ENCODE results near the gene SBK2.
"Not testable (repeated sequence)": the region's sequence is repeated elsewhere in the genome, so short reads cannot be mapped to it uniquely, and the experiment has no call there.

Gene SBK2, protein sequence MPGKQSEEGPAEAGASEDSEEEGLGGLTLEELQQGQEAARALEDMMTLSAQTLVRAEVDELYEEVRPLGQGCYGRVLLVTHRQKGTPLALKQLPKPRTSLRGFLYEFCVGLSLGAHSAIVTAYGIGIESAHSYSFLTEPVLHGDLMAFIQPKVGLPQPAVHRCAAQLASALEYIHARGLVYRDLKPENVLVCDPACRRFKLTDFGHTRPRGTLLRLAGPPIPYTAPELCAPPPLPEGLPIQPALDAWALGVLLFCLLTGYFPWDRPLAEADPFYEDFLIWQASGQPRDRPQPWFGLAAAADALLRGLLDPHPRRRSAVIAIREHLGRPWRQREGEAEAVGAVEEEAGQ

DNA sequence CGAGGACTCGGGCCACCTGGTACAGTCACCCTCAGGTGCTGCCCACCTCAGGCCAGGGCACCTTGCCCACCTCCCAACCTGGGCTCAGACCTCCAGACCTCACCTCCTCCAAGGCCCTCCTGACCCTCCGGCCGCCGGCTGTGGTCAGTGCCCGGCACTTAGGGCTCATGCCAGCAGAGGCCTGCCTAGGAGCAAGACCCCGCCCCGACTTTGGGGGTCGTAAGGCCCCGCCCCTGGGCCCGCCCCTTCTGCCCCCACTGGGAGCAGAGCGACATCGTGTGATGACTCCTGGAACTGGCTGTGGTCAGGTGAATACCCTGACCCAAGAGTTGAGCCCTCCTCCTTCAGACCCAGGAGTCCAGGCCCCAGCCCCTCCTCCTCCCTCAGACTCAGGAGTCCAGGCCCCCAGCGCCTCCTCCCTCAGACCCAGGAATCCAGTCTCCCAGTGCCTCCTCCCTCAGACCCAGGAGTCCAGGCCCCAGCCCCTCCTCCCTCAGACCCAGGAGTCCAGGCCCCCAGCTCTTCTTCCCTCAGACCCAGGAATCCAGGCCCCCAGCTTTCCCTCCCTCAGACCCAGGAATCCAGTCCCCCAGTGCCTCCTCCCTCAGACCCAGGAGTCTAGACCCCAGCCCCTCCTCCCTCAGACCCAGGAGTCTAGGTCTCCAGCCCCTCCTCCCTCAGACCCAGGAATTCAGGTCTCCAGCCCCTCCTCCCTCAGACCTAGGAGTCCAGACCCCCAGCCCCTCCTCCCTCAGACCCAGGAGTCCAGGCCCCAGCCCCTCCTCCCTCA lies at the start of gene SBK2:
Gene SBK2 (minus strand): TSS at position 183 of the 790 bp plus-strand sequence. CDS start 839 bp downstream, outside the sequence.
- H3K4me1 ChIP-seq (ENCODE audit: control insufficient read depth, insufficient read depth, low read length), result no peaks in the 10 kb centered on the region
- H3K9ac ChIP-seq (ENCODE audit: low read length), result no peak within 1 kb of the TSS
- H3K4me3 ChIP-seq (ENCODE audit: low read length), result no peak within 1 kb of the TSS
- no peaks in the 10 kb centered on the region for H3K27me3 ChIP-seq (ENCODE audit: control insufficient read depth, insufficient read depth, low read length)
- H3K36me3 ChIP-seq (ENCODE audit: control insufficient read depth, insufficient read depth, low read length), result no peaks in the 10 kb centered on the region
- no peak within 1 kb of the TSS for H3K27ac ChIP-seq (ENCODE audit: low read depth, low read length)

DNA sequence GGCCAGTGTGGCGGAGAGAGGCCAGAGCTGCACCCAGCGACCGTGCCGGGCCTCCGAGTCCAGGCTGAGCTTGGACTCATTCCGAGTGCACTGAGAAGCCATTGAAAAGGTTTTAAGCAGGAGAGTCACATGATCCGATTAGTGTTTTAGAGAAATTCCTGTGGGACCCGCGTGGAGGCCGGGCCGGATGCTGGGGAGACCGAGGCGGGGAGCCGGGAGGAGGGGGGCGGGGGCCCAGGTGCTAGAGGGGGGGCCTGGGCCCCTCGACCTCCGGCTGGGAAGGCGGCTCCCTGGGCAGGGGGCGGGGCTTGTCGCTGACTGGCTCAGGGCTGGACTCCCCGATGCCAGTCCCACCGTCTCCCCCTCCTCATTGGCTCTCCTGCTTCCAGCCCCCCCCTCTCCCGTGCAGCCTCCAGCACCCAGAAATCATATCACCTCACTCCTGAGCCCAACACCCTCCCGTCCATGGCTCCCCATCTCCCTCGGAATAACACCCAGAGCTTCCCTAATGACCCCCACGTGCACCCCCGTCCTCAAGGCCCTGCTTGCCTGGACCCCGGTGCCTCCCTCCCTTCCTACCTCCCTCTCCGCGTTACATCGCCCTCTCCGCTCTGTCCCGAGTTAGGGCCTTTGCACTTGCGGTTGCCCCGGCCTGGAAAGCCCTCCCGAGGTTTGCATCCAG lies 48.9 kb upstream of the SBK2 start:
- Histone ChIP-seq H3K27ac (ENCODE audit: low read depth, low read length) (peak overlapping the region; percentile 30), H3K9ac (ENCODE audit: low read length) (no peak overlapping the region)

DNA sequence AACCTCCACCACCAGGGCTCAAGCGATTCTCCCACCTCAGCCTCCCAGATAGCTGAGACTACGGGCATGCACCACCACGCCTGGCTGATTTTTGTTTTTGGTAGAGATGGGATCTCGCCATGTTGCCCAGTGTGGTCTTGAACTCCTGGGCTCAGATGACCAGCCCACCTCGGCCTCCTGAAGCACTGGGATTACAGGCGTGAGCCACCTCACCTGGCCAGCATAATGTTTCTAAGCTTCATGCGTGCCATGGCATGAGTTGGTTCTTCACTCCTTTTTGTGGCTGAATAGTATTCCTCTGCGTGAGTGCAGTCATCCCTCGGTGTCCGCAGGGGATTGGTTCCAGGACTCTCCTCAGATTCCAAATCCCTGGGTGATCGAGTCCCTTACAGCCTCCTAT lies 47.9 kb upstream of the SBK2 start:
- H3K9ac ChIP-seq (ENCODE audit: low read length), result no peak overlapping the region
- H3K4me3 ChIP-seq (ENCODE audit: low read length), result no peak overlapping the region
- H3K36me3 ChIP-seq (ENCODE audit: control insufficient read depth, insufficient read depth, low read length), result no peaks in the 10 kb centered on the region
- H3K4me1 ChIP-seq (ENCODE audit: control insufficient read depth, insufficient read depth, low read length), result no peaks in the 10 kb centered on the region
- H3K27me3 ChIP-seq (ENCODE audit: control insufficient read depth, insufficient read depth, low read length), result no peaks in the 10 kb centered on the region
- no peak overlapping the region for H3K27ac ChIP-seq (ENCODE audit: low read depth, low read length)

More for the DNA sequence above, 48.9 kb upstream of the SBK2 start:
- Histone ChIP-seq H3K4me3 (ENCODE audit: low read length) (peak overlapping the region; percentile 51), H3K36me3 (ENCODE audit: control insufficient read depth, insufficient read depth, low read length) (no peaks in the 10 kb centered on the region), H3K4me1 (ENCODE audit: control insufficient read depth, insufficient read depth, low read length) (no peaks in the 10 kb centered on the region), H3K27me3 (ENCODE audit: control insufficient read depth, insufficient read depth, low read length) (no peaks in the 10 kb centered on the region)

DNA sequence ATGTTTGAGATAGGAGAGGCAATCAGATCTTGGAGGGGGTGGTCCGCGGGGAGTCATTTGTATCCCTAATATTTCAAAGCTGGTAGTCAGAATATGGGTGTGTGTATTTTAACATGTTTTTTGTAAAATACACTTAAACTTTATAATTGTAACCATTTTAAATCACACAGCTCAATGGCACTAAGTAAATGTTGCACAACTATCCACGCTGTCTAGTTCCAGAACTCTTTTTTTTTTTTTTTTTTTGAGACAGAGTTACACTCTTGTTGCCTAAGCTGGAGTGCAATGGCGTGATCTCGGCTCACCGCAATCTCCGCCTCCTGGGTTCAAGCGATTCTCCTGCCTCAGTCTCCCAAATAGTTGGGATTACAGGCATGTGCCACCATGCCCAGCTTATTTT lies 47.0 kb upstream of the SBK2 start:
- not testable (repeated sequence) for H3K27me3 ChIP-seq (ENCODE audit: control insufficient read depth, insufficient read depth, low read length)

DNA sequence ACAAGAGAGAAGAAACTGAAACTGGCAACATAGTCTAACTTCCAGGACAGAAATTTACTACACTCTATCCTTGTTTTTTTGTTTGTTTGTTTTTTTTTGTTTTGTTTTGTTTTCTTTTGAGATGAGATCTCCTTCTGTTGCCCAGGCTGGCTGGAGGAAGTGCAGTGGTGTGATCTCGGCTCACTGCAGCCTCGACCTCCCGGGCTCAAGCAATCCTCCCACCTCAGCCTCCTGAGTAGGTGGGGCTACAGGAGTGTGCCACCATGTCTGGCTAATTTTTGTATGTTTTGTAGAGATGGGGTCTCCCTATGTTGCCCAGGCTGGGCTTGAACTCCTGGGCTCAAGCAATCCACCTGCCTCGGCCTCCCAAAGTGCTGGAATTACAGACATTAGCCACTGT lies 45.4 kb upstream of the SBK2 start:
- not testable (repeated sequence) for H3K4me1 ChIP-seq (ENCODE audit: control insufficient read depth, insufficient read depth, low read length); H3K36me3 ChIP-seq (ENCODE audit: control insufficient read depth, insufficient read depth, low read length); H3K27me3 ChIP-seq (ENCODE audit: control insufficient read depth, insufficient read depth, low read length); H3K27ac ChIP-seq (ENCODE audit: low read depth, low read length); H3K4me3 ChIP-seq (ENCODE audit: low read length); H3K9ac ChIP-seq (ENCODE audit: low read length)

More for the DNA sequence above, 47.0 kb upstream of the SBK2 start:
- not testable (repeated sequence) for H3K27ac ChIP-seq (ENCODE audit: low read depth, low read length); H3K36me3 ChIP-seq (ENCODE audit: control insufficient read depth, insufficient read depth, low read length); H3K9ac ChIP-seq (ENCODE audit: low read length); H3K4me3 ChIP-seq (ENCODE audit: low read length); H3K4me1 ChIP-seq (ENCODE audit: control insufficient read depth, insufficient read depth, low read length)

DNA sequence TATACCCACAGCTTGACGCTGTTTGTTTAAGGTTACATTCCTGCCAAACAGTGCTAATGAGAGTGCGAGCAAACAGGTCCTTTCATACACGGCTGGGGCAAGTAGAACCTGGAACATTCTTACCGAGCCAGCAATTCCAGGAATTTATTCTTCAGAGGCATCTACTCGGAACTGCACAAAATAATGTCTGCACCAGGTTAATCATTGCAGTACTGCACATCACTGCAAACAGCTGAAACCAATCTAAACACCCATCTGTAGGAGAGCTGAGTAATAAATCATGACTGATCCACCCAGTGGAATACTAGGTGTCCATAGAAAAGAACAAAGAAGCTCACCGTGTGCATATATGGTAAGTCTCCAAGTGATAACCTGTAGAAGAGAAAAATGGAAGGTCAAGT lies 44.9 kb upstream of the SBK2 start:
- Histone ChIP-seq H3K27me3 (ENCODE audit: control insufficient read depth, insufficient read depth, low read length) (no peaks in the 10 kb centered on the region), H3K36me3 (ENCODE audit: control insufficient read depth, insufficient read depth, low read length) (no peaks in the 10 kb centered on the region), H3K4me3 (ENCODE audit: low read length) (no peak overlapping the region), H3K4me1 (ENCODE audit: control insufficient read depth, insufficient read depth, low read length) (no peaks in the 10 kb centered on the region), H3K27ac (ENCODE audit: low read depth, low read length) (no peak overlapping the region), H3K9ac (ENCODE audit: low read length) (no peak overlapping the region)

DNA sequence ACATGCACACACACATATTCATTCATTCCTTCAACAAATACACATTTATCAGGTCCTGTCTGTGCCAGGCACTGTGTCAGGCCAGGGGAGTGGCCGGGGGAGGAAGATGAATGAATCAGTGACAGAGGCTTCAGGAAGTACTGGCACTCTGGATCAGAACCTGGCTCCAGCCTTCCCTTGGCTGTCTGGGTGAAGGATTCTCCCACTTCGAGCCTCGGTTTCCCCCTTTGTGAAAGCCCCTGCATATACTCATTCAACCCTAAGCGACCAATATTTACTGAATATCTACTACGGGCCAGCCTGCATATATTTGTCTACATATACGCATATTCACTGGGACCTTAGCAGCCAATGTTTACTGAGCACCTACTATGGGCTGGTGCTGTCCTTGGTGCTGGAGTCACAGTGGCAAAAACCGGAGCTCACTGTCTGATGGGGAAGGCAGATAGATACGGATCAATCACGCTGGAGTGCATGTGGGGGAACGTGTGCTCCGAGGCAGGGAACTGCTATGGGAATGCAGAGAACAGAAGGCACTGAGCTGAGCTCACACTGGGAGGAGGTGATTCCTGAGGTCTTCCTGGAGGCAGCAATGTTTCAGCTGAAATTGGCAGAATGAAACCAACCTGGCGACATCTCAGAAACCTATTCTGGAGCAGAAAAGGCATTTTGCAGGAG lies 44.4 kb upstream of the SBK2 start:
- H3K4me3 ChIP-seq (ENCODE audit: low read length), result peak overlapping the region; percentile 88
- H3K27ac ChIP-seq (ENCODE audit: low read depth, low read length), result peak overlapping the region; percentile 82
- H3K36me3 ChIP-seq (ENCODE audit: control insufficient read depth, insufficient read depth, low read length), result no peaks in the 10 kb centered on the region
- H3K9ac ChIP-seq (ENCODE audit: low read length), result peak overlapping the region; percentile 58
- H3K27me3 ChIP-seq (ENCODE audit: control insufficient read depth, insufficient read depth, low read length), result no peaks in the 10 kb centered on the region
- no peaks in the 10 kb centered on the region for H3K4me1 ChIP-seq (ENCODE audit: control insufficient read depth, insufficient read depth, low read length)

DNA sequence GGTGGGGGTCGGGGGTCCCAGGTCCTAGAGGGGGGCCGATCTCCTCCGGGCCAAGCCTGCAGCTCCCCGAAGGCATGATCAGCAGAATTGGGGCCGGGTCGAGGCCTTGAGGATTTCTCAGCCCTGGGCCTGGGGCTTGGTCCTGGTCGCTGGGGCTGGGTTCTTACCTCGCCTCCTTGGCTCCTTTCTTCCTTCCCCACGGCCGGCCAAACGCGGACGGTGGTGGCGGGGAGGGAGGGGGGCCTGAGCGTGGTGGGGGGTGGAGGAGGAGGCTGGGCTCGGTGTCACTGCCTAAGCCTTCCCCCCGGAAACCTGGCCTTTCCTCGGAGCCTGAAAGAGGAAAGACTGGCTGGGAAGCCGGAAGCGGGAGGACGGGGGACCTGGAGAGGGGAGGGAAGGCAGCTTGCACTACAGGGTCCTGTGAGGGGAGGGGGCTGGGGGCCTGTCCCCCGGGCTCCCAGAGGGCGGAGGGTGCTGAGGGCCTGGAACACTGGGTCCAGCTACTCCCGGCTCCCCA lies 43.8 kb upstream of the SBK2 start, which contains the start of gene ZNF579:
Gene ZNF579 (minus strand): TSS at position 221 of the 517 bp plus-strand sequence. CDS start 1,209 bp downstream, outside the sequence.
- H3K27me3 ChIP-seq (ENCODE audit: control insufficient read depth, insufficient read depth, low read length), result no peaks in the 10 kb centered on the region
- no peaks in the 10 kb centered on the region for H3K4me1 ChIP-seq (ENCODE audit: control insufficient read depth, insufficient read depth, low read length)
- peak within 1 kb of the TSS; percentile 88 for H3K4me3 ChIP-seq (ENCODE audit: low read length)
- H3K36me3 ChIP-seq (ENCODE audit: control insufficient read depth, insufficient read depth, low read length), result no peaks in the 10 kb centered on the region
- H3K27ac ChIP-seq (ENCODE audit: low read depth, low read length), result peak within 1 kb of the TSS; percentile 89
- H3K9ac ChIP-seq (ENCODE audit: low read length), result peak within 1 kb of the TSS; percentile 73

DNA sequence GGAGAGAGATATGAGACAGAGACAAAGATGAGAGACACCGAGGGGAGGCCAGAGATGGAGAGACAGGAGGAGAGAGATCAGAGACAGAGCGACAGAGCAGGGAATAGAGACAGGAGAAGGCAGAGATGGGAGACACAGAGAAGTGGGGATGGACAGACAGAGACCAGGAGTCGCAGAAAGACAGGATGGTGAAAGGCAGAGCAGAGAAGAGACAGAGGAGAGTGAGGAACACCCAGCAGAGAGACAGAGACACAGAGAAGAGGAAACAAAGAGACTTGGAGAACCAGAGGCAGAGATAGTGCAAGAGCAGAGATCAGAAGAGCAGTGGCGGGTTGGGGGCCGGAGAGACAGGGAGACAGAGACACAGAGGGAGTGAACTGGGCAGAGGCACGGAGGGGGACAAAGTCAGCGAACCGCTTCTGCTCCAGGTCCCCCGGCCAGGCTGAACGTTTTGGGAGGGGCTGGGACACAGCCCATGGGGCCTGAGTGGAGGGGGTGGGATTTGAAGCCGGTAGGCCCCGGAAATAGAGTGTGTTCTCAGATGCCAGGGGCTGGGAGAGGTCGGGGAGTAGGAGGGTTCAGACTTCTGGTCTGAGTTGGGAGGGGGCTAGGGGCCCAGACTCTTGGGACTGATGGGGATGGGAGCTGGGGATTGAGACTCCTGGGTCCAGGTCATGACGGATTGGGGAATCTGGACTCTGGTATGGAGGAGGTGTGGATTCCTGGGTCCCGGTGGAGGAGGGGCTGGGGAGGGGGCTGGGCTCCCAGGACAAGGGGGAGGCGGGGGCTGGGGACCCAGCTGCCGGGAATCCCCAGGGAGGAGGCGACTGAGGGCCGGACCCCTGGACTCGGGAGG lies 43.1 kb upstream of the SBK2 start:
- Histone ChIP-seq H3K36me3 (ENCODE audit: control insufficient read depth, insufficient read depth, low read length) (no peaks in the 10 kb centered on the region), H3K4me1 (ENCODE audit: control insufficient read depth, insufficient read depth, low read length) (no peaks in the 10 kb centered on the region), H3K27ac (ENCODE audit: low read depth, low read length) (peak overlapping the region; percentile 89), H3K4me3 (ENCODE audit: low read length) (peak overlapping the region; percentile 88), H3K27me3 (ENCODE audit: control insufficient read depth, insufficient read depth, low read length) (no peaks in the 10 kb centered on the region), H3K9ac (ENCODE audit: low read length) (peak overlapping the region; percentile 56)

DNA sequence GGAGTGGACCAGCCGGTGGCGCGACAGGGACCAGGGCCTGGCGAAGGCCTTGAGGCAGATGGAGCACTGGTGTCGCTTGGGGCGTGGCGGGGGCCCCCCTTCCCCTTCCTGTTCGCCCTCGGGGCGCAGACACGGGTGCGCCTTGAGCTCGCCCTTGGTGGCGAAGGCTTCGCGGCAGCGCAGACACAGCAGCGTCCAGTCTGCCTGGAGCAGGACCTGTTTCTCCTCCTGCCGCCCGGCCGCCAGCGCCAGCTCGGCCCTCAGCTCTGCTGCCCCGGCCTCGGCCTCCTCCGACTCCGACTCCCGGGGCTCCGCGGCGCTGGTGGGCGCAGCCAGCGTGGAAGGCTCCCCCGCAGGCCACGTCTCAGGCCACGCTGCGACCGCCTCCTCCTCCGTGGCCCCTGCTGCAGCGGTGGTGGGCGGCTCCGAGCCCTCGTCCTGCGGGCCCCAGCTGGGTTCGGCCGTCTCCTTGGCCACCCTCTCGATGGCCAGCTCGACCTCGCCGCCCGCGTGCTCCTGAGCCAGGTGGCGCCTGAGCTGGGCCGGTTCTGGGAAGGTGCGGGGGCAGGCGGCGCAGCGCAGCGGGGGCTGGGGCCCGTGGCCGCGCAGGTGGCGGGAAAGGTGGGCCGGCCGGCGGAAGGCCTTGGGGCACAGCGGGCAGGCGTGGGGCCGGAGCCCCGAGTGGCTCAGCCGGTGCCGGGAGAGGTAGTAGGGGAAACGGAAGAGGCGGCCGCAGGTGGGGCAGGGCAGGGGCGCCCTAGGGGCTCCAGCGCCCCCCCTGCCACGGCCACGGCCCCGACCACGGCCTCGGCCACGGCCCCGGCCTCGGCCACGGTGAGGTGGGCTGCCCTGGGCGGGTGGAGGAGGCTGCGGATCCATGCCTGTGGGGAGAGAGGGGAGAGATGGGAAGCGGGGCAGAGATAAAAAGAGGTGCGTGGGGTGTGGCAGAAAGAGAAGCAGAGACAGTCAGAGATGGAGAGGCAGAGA lies 42.1 kb upstream of the SBK2 start:
- H3K27ac ChIP-seq (ENCODE audit: low read depth, low read length), result no peak overlapping the region
- H3K9ac ChIP-seq (ENCODE audit: low read length), result no peak overlapping the region
- H3K27me3 ChIP-seq (ENCODE audit: control insufficient read depth, insufficient read depth, low read length), result no peaks in the 10 kb centered on the region
- no peaks in the 10 kb centered on the region for H3K4me1 ChIP-seq (ENCODE audit: control insufficient read depth, insufficient read depth, low read length)
- no peaks in the 10 kb centered on the region for H3K36me3 ChIP-seq (ENCODE audit: control insufficient read depth, insufficient read depth, low read length)
- peak overlapping the region; percentile 88 for H3K4me3 ChIP-seq (ENCODE audit: low read length)
